Globus pallidus (tissue), 1 donor: ENCODE measurements around the gene MIB1.
A peak's percentile ranks its signal among the peaks of the same experiment; 100 is the strongest.

Experiments
- DNase-seq: peaks from one replicate; pipeline ENCODE4 v3.0.0-alpha.2; 2015; ENCODE audit warnings: low spot score

Gene MIB1

DNA sequence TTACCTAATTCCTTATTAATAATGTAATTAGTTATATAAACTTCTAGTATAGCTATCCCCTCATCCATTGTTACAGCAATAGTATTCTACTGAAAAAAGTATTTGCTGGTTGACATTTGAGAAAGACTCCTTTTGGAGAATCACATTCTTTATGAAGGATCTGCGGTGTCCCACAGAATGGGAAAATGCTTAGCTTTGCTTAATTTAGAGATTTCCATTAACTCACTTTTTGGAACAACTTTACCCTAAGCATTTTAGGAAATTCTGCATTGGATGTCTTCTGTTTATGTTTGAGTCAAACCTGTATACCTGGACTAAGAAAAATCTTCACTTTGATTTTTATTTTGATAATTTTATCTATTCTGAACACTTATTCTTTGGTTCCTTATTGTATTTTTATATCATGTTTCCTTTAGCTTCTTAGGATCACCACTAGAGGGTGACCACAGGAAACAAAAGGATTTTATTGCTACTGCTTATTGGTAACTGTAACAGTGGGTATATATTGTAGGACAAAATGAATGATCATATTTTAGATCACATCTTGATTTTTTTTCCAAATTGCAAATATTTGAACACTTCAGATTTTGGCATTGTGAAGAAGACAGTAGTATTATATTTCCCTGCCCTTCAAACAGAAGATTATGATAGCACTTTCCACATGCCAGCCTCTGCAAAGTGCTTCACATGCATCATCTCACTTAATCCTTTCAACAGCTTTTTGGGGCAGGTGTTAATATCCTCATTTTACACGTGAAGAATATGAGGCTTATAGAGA is 79.6 kb downstream of the MIB1 start:
- peak; percentile 16 for DNase-seq

DNA sequence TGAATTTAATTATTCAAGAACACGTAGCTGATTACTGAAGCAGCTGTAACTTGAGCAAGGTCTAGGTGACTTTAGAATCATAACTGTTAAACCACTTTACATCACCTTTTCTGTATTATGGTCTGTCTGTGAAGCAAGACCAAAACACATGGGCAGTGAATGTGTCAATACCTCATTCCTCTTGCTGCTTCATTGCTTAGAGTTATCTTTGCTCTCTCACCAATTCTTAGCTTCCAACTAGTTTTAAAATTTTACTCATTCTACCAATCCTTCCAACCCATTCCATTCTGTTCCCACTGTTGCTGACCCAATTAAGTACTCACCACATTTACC is 80.2 kb downstream of the MIB1 start:
- no peak for DNase-seq

DNA sequence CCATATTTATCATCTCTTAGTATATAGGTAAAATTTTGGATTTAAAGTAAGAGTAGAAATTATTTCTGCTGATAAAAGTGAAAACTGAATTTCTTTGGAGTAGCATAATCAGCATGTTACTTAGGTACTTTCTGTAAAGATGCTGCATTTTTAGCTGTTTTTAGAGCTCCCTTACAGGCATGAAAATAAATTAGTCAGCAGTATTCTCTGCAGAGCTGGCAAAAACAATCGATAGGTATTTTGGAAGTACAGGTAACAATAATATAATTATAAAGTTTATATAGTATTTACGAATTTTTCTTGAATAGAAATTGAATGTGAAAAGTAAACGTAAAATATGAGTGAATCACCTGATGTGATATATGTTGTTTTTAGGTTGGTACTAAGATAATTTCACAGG is 83.3 kb downstream of the MIB1 start:
- DNase-seq, result no peak

DNA sequence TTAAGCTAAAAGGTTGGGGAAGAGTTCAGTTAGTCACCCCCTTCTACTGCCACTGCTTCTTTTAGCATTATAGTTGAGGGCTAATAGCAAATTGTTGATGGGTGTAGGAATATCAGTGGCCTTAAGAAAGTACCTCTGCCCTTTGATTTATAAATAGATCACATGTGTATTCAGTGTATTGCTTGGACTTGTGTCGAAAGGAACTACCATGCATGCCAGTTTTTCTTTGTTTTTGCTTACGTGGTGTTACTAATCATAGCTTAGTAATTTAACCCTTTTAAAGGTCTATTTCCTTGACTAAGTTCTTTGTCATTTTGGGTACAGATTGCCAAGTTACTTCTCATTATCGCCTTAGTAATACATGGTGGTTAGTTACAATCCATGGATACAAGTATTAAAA is 85.6 kb downstream of the MIB1 start:
- DNase-seq, result no peak

DNA sequence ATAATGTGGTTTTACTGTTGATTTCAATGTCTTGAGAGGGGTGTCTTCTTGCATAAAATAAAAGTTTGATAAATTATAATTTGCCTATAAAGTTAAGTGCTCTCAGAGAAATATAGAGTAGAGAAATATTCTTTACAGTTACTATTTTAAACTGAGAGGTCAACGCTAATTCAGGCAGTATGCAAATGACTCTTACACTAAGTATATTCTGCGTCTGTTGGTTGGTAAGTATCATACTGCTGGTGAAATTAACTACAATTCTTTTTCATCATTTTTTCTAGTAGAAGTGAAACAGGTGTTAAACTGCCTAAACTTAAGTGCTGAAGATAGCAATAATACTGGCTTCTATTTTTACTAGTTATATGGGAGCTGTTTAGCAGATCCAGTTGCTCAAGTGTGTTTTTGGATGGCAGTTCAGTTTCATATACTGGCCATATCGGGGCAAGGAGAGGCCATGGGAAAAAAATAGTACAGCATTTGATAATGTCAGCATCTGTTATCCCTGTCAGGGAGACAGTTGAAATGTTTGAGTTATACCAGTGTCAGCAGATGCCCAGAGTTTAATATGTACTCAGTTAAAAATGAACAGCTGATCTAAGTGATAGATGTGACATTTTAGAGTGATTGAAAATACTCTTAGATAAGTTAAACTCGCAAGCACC is 86.2 kb downstream of the MIB1 start:
- DNase-seq, result no peak

DNA sequence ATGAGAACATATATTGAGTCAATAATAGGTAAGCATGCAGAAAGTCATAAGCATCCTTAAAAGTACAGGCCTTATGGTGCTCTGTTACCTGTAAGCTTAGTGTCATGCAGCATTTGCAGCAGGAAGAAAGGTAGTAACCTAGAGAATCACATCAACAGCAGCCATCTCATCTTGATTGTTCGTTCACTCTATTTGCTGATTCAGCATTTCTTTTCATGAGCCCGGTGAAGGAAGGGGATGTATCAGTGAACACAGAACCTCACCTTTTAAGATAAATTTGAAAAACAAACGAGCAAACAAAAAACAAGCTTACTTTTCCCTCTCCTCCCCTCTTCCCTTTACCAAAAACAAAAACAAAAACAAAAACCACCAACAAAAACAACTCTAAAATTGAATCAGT is 89.9 kb downstream of the MIB1 start:
- DNase-seq, result no peak

DNA sequence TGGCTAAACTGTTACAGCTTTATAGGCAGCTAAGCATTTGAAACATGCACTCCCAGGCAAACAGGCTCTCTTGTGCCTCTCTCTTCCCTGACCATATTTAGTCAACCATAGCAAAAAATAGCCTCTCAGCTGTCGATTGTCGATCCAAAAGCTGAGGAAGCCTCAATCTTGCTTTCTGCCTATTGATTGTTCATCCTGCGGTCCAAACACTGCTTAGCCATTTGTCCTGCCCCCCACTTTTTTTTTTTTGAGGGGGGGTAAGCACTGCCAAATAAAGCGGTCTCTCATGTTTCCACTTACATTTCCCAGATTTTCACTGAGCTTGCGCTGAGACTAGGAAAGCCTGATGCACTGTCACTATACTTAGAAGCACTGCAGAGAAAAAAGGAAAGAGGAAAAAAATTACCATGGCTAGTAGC is 90.8 kb downstream of the MIB1 start:
- peak; percentile 26 for DNase-seq

DNA sequence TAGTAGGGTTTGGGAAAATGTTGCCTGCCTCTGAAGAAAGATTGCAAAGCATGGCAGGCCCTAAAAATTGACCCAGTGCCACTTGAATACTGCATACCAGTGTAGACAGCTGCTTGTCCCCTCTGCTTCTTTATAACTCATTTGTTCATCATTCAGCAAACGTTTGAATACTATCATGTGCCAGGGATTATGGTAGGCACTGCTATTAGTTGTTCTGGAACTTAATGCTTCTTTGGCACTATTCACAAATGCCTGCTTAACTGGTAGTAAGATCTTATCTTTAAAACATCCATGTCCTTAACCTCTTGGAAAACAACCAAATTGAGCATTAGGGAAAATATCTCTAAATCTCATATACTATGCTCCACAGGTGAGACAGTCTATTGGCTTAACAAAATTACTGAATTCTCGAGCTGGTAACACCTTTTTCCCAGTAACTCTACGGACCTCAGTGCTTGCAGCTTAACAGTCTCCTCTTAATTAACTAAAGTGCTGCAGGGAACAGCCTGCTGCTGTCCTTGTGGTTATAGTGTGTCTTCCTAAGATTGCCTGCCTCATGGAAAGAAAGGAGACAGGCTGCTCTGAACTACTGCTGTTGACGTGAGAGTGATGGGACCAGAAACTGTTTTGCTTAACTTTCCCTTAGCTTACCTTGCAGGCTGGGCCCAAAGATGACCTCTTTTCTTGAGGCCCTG is 93.2 kb downstream of the MIB1 start:
- no peak for DNase-seq

DNA sequence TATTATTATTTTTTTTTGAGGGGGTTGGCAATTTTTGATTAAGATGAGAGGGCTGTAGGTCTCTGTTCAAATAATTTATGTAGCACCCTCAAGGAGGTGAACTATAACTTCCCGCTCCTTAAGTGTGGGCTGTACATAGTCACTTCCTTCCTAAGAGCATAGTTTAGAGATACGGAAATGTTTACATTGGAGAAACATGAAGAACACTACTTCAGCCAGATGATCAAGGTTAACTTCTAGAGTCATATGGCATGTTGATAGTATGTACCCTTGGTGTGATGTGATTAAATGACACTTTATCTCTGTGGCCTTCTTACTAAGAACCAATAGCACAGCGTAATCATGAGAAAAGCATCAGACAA is 93.7 kb downstream of the MIB1 start:
- no peak for DNase-seq

DNA sequence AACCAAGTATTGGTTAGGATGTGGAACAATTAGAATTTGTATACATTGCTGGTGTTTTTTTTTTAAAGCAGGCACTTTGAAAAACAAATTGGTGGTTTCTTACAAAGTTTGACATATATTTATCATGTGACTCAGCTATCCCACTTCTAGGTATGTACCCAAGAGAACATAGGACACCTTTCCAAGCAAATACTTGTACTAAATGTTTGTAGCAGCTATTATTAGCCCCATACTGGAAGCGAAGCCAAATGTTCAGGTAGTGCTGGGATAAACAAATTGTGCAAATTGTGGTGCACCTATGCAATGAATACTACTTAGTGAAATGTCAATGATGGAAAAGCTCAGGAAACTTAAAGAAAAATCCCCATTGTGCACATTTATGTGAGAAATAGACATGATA is 101.0 kb downstream of the MIB1 start:
- DNase-seq, result no peak

DNA sequence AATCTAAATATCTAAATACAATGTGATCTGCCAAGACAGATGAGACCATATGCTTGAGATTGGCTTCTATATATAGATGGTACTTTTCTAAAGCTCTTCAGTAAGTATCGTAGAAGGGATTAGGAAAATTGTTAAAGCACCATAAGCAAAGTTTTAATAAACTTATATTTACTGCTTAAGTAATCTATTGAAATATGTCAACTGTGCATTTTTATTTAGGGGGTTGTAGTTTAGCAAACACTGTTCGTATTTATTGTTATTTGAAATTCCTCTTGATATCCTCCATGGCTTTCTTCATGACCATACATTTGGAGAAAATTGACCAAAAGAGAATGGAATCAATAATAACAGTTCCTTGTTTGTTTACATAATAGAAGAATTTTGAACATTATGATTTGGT is 102.7 kb downstream of the MIB1 start:
- no peak for DNase-seq

DNA sequence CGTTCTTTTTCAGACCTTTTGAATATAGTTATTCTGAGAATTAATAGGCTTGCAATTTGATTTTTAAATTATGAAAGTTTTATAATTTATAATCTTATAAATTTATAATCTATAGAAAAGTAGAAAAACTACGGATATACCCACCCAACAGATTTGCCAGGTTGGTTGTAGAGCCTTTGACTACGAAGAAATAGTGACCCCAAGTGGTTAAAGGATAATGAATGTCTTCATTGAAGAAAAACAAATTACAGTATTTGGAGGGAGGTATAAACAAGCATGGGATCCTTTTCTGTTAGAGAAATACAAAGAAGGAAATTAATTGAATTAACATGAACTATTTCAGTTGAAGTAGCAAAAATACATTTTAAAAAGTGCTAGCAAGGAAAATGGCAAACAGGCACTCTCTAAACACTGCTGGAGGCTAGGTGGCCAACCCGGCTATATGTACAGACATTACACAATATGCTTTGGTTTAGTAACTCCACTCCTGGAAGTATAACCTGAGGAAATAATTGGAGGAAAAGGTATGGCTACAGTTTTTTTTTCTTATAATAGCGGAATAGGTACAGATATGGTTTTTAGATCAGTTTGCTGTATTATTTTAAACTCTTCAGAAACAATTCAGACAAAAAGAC is 110.9 kb downstream of the MIB1 start:
- peak; percentile 44 for DNase-seq

DNA sequence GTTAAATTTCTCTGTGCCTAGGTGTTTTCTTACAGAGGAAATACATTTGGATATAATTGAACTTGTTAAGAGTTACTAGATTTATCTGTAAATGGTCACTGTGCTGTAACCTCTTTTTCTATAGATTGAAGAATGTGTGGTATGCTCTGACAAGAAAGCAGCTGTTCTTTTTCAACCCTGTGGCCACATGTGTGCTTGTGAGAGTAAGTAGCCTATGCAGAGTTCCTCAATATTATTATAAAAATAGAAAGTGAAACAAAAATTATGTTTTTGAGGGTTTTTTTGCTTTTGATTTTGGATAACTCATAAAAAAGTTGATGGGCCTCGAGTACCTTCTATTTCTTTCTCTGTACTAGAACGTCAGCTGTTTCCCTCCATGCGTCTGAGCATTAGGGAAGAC is 112.4 kb downstream of the MIB1 start:
- DNase-seq, result no peak

DNA sequence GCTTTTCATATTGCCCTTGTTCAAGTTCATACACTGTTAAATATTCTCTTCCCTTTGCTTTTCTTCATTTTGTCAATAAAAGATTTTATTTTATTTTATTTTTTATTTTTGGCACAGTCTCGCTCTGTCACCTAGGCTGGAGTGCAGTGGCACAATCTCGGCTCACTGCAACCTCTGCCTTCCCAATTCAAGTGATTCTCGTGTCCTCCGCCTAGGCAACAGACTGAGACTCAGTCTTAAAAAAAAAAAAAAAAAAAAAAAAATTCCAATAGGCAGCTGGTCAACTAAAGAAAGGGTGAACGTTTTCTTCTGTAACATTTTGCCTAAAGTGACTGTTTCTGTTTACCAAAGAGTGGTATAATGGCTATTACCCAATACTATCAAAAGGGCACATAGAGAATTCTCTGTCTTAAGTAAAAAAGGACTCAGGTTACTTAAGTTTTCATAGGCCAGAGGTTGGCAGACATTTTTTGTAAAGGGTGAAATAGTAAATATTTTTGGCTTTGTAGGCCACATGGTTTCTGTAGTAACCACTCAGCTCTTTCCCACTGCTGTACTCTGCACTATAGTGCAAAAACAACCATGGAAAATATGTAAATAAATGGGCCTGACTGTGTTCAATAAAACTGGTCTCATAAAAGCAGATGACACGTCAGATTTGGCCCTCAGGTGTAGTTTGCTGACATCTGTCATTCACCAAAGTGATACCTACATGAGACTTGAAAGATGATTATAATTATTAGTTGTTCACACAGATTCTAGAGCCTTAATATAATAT is 113.4 kb downstream of the MIB1 start:
- no peak for DNase-seq

DNA sequence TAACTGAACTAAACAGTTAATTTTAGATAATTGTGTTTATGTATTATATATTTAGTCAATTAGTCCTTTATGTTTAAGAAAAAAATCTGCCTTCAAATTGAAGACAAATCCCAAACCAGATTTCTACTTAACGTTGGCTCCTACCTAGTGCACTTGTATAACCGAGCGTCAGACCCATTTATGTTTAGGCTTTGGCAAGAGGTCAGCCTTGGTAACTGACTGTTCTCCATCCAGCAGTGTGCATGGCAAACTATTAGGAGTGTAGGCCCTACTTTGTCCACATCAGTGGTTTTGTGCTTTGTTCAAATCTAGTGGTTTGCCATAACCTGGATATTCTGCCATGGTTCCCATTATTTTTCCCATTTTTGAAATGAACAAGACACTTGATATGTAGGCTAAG is 114.8 kb downstream of the MIB1 start:
- no peak for DNase-seq

DNA sequence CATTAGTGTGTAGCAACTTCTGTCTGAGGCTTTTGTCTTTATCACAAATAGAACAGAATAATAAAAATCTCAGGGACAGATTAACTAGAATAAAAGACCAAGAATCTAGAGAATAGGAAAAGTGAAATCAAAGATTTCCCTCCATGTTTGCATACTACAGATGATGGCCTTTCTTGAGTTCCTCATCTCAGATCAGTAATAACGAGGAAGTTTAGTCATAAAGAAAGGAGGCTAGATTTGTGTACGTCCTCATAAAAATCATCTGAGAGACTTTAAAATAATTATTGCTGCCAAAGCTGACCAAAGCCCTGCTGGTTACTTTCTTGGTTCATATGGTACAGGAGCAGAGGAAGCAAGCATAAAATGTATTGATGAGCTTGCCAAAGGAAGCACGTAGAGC is 117.3 kb downstream of the MIB1 start:
- DNase-seq, result no peak

DNA sequence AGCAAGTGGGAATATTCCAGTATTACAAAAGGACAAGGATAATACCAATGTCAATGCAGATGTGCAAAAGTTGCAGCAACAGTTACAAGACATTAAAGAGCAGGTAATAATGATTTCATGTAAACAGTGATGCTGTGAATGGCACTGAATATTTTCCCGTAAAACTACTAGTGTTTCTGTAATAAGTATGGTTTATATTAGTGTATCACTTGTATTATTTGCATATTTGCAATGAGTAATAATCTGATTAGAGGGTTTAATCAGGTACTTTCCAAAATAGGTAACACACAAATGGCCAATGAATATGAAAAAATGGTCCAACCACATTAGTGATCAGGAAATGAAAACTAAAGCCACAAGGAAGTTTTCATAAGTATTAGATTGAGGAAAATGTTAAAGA is 118.0 kb downstream of the MIB1 start:
- DNase-seq, result no peak

DNA sequence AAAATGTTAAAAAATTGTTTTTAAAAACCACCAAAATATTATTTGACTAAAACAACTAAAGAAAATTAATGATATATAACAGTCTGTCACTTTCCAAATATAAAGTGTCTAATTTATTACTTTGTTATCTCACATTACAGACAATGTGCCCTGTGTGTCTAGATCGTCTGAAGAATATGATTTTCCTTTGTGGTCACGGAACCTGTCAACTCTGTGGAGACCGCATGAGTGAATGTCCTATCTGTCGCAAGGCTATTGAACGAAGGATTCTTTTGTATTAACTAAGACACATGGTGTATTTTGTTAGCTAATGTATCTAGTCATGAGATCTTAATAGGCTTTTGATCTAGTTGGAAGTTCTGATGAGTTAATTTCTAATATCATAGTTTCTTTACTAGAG is 123.8 kb downstream of the MIB1 start:
- no peak for DNase-seq

DNA sequence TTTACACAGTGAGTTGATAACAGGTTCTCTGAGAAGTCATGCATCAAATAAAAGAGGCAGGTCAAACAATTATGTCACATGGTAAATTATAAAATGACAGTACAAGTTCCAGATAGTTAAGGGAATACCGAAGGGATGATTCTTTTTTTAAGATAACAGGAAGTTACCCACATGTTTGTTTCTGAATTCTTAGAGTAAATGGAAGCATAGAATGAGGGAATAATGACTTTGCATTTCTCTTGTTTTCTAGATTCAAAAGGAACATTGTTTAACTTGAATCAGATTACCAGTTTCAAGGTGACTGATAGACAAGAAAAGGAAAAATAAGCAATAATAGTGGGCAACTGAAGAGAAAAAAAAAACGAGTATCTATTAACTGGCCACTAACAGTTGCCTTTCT is 124.5 kb downstream of the MIB1 start:
- DNase-seq, result no peak

DNA sequence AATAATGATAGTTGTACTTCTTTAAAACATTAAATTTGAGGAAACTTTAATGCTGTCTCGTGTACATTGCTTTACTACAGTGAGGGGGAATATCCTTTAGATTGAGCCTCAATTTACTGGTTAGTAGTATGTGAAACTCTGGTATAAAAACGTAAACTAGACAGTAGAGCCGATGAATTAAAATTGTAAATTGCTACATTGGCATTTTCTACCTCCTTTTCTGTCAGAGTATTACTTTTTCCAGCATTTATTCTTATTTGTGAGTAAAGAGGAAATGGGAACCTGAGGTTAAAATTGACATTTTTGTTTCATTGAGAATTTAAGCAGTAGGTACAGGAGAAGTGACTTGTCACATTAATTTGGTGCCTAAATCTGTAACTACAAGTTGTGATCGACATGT is 128.2 kb downstream of the MIB1 start:
- DNase-seq, result no peak

DNA sequence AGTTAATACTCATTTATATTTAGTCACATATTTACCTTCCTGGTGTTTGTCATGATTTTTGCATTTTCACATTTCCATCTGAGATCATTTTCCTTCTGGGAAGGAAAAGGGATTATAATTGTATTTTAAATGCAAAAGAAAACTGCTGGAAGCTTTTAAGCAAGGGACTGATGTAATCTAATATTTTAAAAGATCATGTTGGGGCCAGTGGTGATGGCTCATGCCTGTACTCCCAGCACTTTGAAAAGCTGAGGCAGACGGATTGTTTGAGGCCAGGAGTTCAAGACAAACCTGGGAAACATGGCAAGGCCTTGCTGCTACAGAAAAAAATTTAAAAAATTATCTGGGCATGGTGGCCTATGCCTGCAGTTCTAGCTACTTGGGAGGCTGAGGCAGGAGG is 149.0 kb downstream of the MIB1 start:
- DNase-seq, result no peak

DNA sequence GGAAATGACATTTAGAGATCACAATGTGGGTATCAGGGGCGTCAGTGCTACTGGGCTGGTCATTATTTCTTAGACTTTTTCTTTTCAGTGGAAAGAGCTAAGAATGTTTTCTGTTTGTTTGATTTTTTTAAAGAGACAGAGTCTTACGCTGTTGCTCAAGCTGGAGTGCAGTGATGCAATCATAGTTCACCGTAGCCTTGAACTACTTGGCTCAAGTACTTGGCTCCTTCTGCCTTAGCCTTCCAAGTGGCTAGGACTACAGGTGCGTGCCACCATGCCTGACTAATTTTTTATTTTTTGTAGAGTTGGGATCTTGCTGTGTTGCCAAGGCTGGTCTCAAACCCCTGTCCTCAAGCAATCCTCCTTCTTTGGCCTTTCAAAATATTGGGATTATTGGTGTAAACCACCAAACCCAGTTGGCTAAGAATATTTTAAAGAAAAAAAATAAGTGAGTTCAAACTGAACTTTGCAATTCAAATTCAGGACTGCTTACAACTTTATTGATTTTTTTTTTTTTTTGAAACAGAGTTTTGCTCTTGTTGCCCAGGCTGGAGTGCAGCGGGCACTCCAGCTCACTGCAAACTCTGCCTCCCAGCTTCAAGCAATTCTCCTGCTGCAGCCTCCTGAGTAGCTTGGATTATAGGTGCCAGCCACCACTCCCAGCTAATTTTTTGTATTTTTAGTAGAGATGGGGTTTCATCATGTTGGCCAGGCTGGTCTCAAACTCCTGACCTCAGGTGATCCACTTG is 154.2 kb downstream of the MIB1 start:
- DNase-seq, result no peak
